HEK293 (cell line): ENCODE data around the gene UCK2.

Source experiments
- CTCF ChIP-seq: fragments of 450-650 bp; formaldehyde crosslinking; IDR thresholded peaks from 2 replicates; pipeline ENCODE4 v1.5.1; 2016; ENCODE audit warnings: missing biosample characterization, missing genetic modification characterization
- RBAK ChIP-seq: fragments of 450-650 bp; formaldehyde crosslinking; IDR thresholded peaks from 2 replicates; pipeline ENCODE4 v1.5.1; 2016; ENCODE audit warnings: missing biosample characterization, missing genetic modification characterization
- ZBTB21 ChIP-seq: fragments of 450-650 bp; formaldehyde crosslinking; IDR thresholded peaks from 2 replicates; pipeline ENCODE4 v1.5.1; 2017; ENCODE audit warnings: missing biosample characterization, missing genetic modification characterization
- ZNF10 ChIP-seq: fragments of 450-650 bp; formaldehyde crosslinking; IDR thresholded peaks from 2 replicates; pipeline ENCODE4 v1.5.1; 2017; ENCODE audit warnings: missing biosample characterization, missing genetic modification characterization
- ZNF341 ChIP-seq: fragments of 450-650 bp; formaldehyde crosslinking; IDR thresholded peaks from 2 replicates; pipeline ENCODE4; 2016; ENCODE audit warnings: low read depth, missing biosample characterization, missing genetic modification characterization
- ZNF530 ChIP-seq: fragments of 450-650 bp; formaldehyde crosslinking; IDR thresholded peaks from 2 replicates; pipeline ENCODE4 v1.5.1; 2016; ENCODE audit warnings: low read depth, missing biosample characterization, missing genetic modification characterization
- ZNF768 ChIP-seq: fragments of 450-650 bp; formaldehyde crosslinking; IDR thresholded peaks from 2 replicates; pipeline ENCODE4 v1.5.1; 2018; ENCODE audit warnings: missing biosample characterization, mild to moderate bottlenecking, missing genetic modification characterization
- ZNF830 ChIP-seq: fragments of 450-650 bp; IDR thresholded peaks from 2 replicates; pipeline ENCODE4 v1.5.0; 2018; ENCODE audit warnings: missing biosample characterization, missing genetic modification characterization, low read depth, mild to moderate bottlenecking, moderate library complexity

GRCh38 chr1:165827268-165828102 lies at the start of gene UCK2:
- TF ChIP-seq CTCF (tag by site-specific recombination) = peak; percentile 72
- no peak for TF ChIP-seq ZNF530 (tag by site-specific recombination)
- TF ChIP-seq ZNF341 (tag by site-specific recombination) = peak; percentile 88
- no peak for TF ChIP-seq ZNF768
- TF ChIP-seq ZNF10 (tag by site-specific recombination) = no peak
- no peak for TF ChIP-seq RBAK (tag by site-specific recombination)
- TF ChIP-seq ZNF830 (tag by site-specific recombination) = no peak
- no peak for TF ChIP-seq ZBTB21 (tag by site-specific recombination)
